K562 (cell line): Measurements from ENCODE around the gene WDR44. TPM values are rescaled to one million over a fixed set of nuclear protein-coding genes. Genes with fewer than 3 reads are reported as not detected.

Experiments used
- CBFA2T3 ChIP-seq: fragments of 450-650 bp; IDR thresholded peaks from 2 replicates; pipeline ENCODE4 v1.6.1; 2017
- CBX1 ChIP-seq: sonication (generic); IDR thresholded peaks from 2 replicates; pipeline ENCODE4 v1.6.1; 2016; ENCODE audit warnings: antibody characterized with exemption, low read depth, mild to moderate bottlenecking
- MAFF ChIP-seq: IDR thresholded peaks from 2 replicates; pipeline ENCODE4 v1.6.1; 2012; ENCODE audit warnings: low read length, improper control_type of control experiment
- POLR2A ChIP-seq: fragments of 450-650 bp; conservative IDR thresholded peaks from 2 replicates; pipeline ENCODE4 v1.6.1; 2016
- PTBP1 ChIP-seq: fragments of 200-400 bp; formaldehyde crosslinking; IDR thresholded peaks from 2 replicates; pipeline ENCODE4 v1.6.1; 2017; ENCODE audit warnings: low read depth, low read length
- RBBP5 ChIP-seq: fragments of 200-600 bp; sonication (generic); IDR thresholded peaks from 2 replicates; pipeline ENCODE4 v1.6.1; 2012; ENCODE audit warnings: borderline replicate concordance, mild to moderate bottlenecking, low read length, control low read depth, inconsistent platforms; ENCODE audit not compliant: insufficient read depth, poor library complexity, severe bottlenecking
- SRSF9 ChIP-seq: fragments of 200-400 bp; formaldehyde crosslinking; IDR thresholded peaks from 2 replicates; pipeline ENCODE4 v1.6.1; 2017; ENCODE audit warnings: low read depth, low read length, borderline replicate concordance
- TAF9B ChIP-seq: fragments of 450-650 bp; IDR thresholded peaks from 2 replicates; pipeline ENCODE4 v1.6.1; 2018; ENCODE audit warnings: mild to moderate bottlenecking; ENCODE audit not compliant: partially characterized antibody
- TEAD4 ChIP-seq, 2 experiments: sonication (generic) in 1 of 2; formaldehyde crosslinking in 1 of 2; IDR thresholded peaks; 2 replicates each; pipeline versions ENCODE4 v1.6.1 to v1.8.0; 2012 to 2022; ENCODE audit warnings: borderline replicate concordance in 1 of 2, inconsistent platforms in 1 of 2, low read length in 1 of 2, mild to moderate bottlenecking in 1 of 2, missing genetic modification reagents in 1 of 2
- ZNF224 ChIP-seq: sonication (generic); formaldehyde crosslinking; IDR thresholded peaks from 2 replicates; pipeline ENCODE4 v1.8.0; 2022; ENCODE audit warnings: mild to moderate bottlenecking, missing genetic modification reagents
- ZNF41 ChIP-seq: fragments of 250-450 bp; sonication (Bioruptor Pico); conservative IDR thresholded peaks from 2 replicates; pipeline ENCODE4 v1.4.0; 2020; ENCODE audit warnings: mild to moderate bottlenecking
- polyA plus RNA-seq, 8 experiments: library from polyadenylated mRNA; depleted of rRNA in 4 of 8; stranded (reverse) in 5 of 8; unstranded in 3 of 8; fragments of >200 nt; fragmentation: Nextera tagmentation in 2 of 8; fragmentation: Illumina TruSeq in 1 of 8; extraction: Ambion mirVana in 2 of 8; extraction: Trizol in 1 of 8; gene quantifications; 2 replicates each; pipeline versions ENCODE4 v1.2.1 to v1.2.3, GENCODE V29; 2011 to 2014; ENCODE audit warnings: inconsistent platforms in 1 of 8, missing spikeins in 1 of 8
- total RNA-seq, 7 experiments: library from RNA; depleted of rRNA in 6 of 7; stranded (reverse); fragments of >200 nt in 6 of 7; fragmentation: Illumina TruSeq in 2 of 7; extraction: Trizol in 2 of 7; gene quantifications; 2 replicates each; pipeline versions ENCODE4 v1.2.1 to v1.2.3, GENCODE V29; 2011 to 2021; ENCODE audit warnings: low replicate concordance in 1 of 7
- TF ChIP-seq, protein P1 (sequence below): fragments of 450-650 bp; IDR thresholded peaks from 2 replicates; pipeline ENCODE4 v1.6.1; 2016
- TF ChIP-seq, protein P2 (sequence below): fragments of 450-650 bp; IDR thresholded peaks from 2 replicates; pipeline ENCODE4 v1.6.1; 2016; ENCODE audit warnings: mild to moderate bottlenecking, moderate library complexity

The WDR44 gene
- total and polyA plus RNA-seq, 9 of the 15 experiments (the other 6 are each of a cell fraction or from before 2014, with no cell fraction given) = 5.6 to 20.0 (median 14.6) TPM

DNA sequence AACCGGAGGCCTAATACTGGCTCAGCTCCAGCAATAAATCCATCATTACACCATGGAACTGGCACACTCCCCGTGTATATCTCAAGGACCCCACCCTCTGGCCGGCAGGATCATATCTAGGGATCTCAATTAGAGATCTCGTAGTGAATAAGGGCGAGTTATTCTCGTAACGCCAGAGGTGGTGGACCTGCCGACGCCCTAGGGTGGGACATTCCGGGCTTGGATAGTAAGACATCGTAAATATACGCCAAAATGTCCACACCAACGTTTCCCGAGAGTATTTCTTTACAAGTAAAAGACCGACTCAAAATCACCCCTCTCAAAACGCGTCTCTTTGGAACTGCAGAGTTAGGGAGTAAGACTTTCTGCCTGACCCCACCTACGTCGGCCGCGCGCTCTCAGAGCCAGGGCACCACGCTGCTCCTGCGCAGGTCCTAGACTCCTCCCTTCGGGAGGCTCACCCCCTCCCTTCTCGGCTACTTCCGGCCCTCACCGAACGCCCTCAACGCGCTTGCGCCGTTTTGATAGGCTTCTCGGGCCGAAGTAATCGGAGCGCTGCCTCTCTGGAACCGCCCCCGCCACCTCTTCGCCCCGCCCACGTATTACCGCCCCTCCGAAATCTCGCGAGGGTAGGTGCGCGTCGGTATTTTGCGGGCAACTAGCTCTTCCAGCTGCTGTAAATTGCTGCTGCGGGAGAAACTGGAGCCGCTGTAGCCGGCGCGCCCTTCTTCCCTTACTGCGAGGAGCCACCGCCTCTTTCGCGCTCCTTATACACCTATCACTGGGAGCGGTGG lies at the start of gene WDR44 (continued):
- TF ChIP-seq MAFF (no peak), CBX1 (no peak), TEAD4 (IDR thresholded peaks at IDR 0.05; ENCODE audit: low read length) (peak; percentile 6; the same call in 1 of the 2 replicates), TEAD4 (CRISPR knock-in tag; IDR thresholded peaks at IDR 0.05; ENCODE audit: borderline replicate concordance) (no peak), CBFA2T3 (no peak), PTBP1 (no peak), ZNF224 (CRISPR knock-in tag) (no peak), POLR2A (peak; percentile 89), TAF9B (peak; percentile 17), RBBP5 (no peak), SRSF9 (no peak), ZNF41 (CRISPR knock-in tag) (no peak)
- TF ChIP-seq, protein P1, sequence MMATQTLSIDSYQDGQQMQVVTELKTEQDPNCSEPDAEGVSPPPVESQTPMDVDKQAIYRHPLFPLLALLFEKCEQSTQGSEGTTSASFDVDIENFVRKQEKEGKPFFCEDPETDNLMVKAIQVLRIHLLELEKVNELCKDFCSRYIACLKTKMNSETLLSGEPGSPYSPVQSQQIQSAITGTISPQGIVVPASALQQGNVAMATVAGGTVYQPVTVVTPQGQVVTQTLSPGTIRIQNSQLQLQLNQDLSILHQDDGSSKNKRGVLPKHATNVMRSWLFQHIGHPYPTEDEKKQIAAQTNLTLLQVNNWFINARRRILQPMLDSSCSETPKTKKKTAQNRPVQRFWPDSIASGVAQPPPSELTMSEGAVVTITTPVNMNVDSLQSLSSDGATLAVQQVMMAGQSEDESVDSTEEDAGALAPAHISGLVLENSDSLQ = peak; percentile 64
- TF ChIP-seq, protein P2, sequence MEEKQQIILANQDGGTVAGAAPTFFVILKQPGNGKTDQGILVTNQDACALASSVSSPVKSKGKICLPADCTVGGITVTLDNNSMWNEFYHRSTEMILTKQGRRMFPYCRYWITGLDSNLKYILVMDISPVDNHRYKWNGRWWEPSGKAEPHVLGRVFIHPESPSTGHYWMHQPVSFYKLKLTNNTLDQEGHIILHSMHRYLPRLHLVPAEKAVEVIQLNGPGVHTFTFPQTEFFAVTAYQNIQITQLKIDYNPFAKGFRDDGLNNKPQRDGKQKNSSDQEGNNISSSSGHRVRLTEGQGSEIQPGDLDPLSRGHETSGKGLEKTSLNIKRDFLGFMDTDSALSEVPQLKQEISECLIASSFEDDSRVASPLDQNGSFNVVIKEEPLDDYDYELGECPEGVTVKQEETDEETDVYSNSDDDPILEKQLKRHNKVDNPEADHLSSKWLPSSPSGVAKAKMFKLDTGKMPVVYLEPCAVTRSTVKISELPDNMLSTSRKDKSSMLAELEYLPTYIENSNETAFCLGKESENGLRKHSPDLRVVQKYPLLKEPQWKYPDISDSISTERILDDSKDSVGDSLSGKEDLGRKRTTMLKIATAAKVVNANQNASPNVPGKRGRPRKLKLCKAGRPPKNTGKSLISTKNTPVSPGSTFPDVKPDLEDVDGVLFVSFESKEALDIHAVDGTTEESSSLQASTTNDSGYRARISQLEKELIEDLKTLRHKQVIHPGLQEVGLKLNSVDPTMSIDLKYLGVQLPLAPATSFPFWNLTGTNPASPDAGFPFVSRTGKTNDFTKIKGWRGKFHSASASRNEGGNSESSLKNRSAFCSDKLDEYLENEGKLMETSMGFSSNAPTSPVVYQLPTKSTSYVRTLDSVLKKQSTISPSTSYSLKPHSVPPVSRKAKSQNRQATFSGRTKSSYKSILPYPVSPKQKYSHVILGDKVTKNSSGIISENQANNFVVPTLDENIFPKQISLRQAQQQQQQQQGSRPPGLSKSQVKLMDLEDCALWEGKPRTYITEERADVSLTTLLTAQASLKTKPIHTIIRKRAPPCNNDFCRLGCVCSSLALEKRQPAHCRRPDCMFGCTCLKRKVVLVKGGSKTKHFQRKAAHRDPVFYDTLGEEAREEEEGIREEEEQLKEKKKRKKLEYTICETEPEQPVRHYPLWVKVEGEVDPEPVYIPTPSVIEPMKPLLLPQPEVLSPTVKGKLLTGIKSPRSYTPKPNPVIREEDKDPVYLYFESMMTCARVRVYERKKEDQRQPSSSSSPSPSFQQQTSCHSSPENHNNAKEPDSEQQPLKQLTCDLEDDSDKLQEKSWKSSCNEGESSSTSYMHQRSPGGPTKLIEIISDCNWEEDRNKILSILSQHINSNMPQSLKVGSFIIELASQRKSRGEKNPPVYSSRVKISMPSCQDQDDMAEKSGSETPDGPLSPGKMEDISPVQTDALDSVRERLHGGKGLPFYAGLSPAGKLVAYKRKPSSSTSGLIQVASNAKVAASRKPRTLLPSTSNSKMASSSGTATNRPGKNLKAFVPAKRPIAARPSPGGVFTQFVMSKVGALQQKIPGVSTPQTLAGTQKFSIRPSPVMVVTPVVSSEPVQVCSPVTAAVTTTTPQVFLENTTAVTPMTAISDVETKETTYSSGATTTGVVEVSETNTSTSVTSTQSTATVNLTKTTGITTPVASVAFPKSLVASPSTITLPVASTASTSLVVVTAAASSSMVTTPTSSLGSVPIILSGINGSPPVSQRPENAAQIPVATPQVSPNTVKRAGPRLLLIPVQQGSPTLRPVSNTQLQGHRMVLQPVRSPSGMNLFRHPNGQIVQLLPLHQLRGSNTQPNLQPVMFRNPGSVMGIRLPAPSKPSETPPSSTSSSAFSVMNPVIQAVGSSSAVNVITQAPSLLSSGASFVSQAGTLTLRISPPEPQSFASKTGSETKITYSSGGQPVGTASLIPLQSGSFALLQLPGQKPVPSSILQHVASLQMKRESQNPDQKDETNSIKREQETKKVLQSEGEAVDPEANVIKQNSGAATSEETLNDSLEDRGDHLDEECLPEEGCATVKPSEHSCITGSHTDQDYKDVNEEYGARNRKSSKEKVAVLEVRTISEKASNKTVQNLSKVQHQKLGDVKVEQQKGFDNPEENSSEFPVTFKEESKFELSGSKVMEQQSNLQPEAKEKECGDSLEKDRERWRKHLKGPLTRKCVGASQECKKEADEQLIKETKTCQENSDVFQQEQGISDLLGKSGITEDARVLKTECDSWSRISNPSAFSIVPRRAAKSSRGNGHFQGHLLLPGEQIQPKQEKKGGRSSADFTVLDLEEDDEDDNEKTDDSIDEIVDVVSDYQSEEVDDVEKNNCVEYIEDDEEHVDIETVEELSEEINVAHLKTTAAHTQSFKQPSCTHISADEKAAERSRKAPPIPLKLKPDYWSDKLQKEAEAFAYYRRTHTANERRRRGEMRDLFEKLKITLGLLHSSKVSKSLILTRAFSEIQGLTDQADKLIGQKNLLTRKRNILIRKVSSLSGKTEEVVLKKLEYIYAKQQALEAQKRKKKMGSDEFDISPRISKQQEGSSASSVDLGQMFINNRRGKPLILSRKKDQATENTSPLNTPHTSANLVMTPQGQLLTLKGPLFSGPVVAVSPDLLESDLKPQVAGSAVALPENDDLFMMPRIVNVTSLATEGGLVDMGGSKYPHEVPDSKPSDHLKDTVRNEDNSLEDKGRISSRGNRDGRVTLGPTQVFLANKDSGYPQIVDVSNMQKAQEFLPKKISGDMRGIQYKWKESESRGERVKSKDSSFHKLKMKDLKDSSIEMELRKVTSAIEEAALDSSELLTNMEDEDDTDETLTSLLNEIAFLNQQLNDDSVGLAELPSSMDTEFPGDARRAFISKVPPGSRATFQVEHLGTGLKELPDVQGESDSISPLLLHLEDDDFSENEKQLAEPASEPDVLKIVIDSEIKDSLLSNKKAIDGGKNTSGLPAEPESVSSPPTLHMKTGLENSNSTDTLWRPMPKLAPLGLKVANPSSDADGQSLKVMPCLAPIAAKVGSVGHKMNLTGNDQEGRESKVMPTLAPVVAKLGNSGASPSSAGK = peak; percentile 5
